Stimulated activated CD4-positive, alpha-beta T cell treated with anti-CD3 and anti-CD28 coated beads, TNF-alpha, amount 100 ng/mL, for 24 hours (primary cell): ENCODE results near the gene PEX19.

Experiments
- DNase-seq, 3 experiments: peaks; one replicate each; pipeline ENCODE4 v3.0.0-alpha.2; 2020; ENCODE audit warnings: low read depth in 3 of 3

PEX19 gene

DNA sequence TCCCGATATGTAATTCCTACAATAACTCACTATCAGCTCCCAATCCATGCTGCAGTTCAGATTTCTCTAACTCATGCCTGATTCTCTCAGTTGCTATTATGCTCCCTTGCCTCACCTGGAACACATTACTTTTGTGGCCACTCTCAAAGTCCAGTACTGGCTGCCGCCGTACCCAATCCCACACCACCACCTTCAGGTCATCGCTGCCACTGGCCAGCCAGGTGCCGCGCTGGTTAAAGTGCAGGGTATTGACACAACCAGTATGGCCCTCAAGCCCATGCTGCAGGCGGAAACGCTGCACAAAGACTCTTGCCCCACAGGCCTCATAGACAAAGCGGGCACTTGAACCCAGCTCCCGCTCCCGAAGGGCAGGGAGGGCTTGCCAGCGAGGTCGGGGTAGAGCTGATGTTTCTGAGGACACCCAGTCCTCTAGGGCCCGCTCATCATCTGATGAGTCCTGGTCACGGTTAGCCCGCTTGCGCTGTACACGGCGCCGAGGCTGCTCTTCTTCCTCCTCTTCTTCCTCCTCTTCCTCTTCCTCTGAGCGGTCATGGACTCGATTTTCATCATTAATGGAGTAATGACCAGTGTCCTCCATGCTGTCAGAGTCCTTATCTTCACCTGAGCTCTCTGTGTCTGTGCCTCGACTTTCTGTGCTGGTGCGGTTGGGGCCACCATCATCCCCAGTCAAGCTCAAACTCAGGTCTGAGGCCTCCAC, 45.2 kb downstream of the PEX19 start:
- DNase-seq = no peak

DNA sequence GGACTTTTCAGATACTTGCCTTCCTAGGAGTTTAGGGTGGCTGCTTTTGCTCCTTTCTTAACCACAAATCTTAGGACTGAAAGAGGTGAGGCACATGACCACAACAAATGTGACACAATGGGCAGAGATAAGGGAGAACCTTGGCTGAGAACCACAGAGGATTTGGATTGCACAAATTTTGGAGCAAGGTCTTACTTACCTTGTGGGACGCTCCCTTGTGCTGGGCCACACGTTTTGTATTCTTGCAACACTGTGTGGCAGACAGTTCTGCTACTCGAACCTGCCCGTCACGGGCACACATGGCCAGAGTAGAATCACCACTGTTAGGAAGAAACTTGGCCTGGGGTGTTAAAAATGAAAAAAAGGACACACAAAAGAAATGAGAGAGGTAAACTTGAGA, 46.5 kb downstream of the PEX19 start:
- DNase-seq = no peak

DNA sequence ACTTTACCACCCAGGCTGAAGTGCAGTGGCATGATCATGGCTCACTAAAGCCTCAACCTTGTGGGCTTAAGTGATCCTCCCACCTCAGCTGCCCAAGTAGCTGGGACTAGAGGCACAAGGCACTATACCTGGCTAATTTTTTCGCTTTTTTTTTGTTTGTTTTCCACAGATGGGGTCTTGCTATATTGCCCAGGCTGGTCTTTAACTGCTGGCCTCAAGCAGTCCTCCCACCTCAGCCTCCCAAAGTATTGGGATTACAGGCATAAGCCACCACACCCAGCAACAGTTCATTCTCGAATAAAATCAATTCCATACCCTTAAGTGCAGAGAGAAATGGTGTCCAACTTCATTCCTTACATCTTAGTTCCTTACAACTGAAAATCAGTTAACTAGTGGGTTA, 47.4 kb downstream of the PEX19 start:
- no peak for DNase-seq

GRCh38 chr1:160236806-160237205, 48.1 kb downstream of the PEX19 start:
- no peak for DNase-seq

GRCh38 chr1:160232911-160233310, 52.0 kb downstream of the PEX19 start:
- DNase-seq = no peak

DNA sequence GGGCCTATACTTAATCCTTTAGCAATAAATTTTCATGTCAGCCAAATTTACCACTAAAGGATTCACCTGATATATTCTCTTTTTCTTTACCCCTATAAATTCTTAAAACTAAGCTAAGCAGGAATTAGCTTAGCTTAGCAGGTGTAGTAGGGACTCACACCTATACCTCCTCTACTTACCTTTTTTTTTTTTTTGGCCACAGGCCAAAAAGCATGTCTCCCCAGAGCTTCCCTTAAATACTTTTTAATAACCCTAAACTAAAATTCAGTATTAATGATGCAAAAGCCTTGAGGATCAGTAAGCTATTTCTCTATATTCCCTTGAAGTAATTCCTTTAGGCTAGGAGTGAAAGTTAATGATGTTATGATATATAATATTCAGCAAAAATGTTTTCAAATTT, 56.5 kb downstream of the PEX19 start:
- no peak for DNase-seq

DNA sequence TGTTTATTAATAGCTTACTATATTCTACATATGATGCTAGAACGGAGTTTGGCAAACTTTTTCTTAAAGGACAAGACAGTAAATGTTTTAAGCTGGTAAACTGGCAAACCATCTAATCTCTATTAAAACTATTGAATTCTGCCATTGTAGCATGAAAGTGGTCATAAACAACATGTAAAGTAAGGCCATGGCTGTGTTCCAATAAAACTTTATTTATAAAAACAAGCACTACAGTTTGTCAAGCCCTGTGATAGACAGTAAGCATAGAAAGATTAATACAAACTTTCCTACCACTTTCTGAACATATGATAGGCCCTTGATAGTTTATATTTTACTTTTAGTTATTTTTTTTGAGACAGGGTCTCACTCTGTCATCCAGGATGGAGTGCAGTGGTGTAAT, 57.4 kb downstream of the PEX19 start:
- DNase-seq = no peak

DNA sequence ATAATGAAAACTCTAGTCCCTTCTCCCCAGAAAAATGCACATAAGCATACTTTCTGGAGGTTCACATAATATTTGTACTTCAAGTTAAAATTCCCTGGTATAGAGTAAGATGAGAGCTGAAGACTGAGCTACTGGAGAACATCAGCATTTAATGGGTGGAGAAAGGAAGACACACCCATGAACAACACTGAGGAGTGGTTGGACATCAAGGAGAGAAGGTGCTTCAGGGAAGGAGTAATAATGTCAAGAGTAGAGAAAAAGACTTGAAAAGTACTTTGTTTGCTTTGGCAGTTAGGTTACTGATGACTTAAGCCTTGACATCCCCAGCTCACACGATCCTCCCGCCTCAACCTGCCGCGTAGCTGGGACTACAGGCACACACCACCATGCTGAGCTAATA, 57.9 kb downstream of the PEX19 start:
- DNase-seq = no peak
